HUES64 (cell line): ENCODE measurements around the gene WHRN. TPM values are rescaled to one million over a fixed set of nuclear protein-coding genes. Genes with fewer than 3 reads are reported as not detected.

ENCODE experiments used
- H3K27ac ChIP-seq: 2 replicates; pipeline ENCODE4 v1.7.0; 2013; ENCODE audit warnings: low read depth, low read length, inconsistent platforms
- H3K27me3 ChIP-seq: 2 replicates; pipeline ENCODE4 v1.6.1; 2013; ENCODE audit warnings: mild to moderate bottlenecking, low read length; ENCODE audit not compliant: insufficient read depth
- H3K36me3 ChIP-seq: 2 replicates; pipeline ENCODE4 v1.6.1; 2013; ENCODE audit warnings: mild to moderate bottlenecking, low read length; ENCODE audit not compliant: insufficient read depth
- H3K4me1 ChIP-seq: 2 replicates; pipeline ENCODE4 v1.6.1; 2013; ENCODE audit warnings: mild to moderate bottlenecking, low read length, moderate library complexity; ENCODE audit not compliant: insufficient read depth
- H3K4me3 ChIP-seq: 2 replicates; pipeline ENCODE4 v1.5.1; 2013; ENCODE audit warnings: mild to moderate bottlenecking, low read length, moderate library complexity
- H3K9ac ChIP-seq: 2 replicates; pipeline ENCODE4 v1.6.1; 2013; ENCODE audit warnings: mild to moderate bottlenecking, low read depth, low read length
- H3K9me3 ChIP-seq: 2 replicates; pipeline ENCODE4 v1.6.1; 2013; ENCODE audit warnings: low read depth, low read length; ENCODE audit not compliant: insufficient read depth
- WGBS: fragments of 150-250, 120-280 bp; methylation state at CpG from one replicate; pipeline ENCODE4 v1.1.7; 2013; ENCODE audit warnings: missing lambda C conversion rate; 5-methylcytosine and 5-hydroxymethylcytosine counted together
- polyA plus RNA-seq, 2 experiments: library from polyadenylated mRNA; stranded (reverse); fragments of 50-300 nt; gene quantifications; one replicate each; pipeline ENCODE4 v1.2.3, GENCODE V29; 2013

WHRN gene
- polyA plus RNA-seq (2013, experiment 1 of 2) = 3.6 TPM
- 5.5 TPM for polyA plus RNA-seq (2013, experiment 2 of 2)

DNA sequence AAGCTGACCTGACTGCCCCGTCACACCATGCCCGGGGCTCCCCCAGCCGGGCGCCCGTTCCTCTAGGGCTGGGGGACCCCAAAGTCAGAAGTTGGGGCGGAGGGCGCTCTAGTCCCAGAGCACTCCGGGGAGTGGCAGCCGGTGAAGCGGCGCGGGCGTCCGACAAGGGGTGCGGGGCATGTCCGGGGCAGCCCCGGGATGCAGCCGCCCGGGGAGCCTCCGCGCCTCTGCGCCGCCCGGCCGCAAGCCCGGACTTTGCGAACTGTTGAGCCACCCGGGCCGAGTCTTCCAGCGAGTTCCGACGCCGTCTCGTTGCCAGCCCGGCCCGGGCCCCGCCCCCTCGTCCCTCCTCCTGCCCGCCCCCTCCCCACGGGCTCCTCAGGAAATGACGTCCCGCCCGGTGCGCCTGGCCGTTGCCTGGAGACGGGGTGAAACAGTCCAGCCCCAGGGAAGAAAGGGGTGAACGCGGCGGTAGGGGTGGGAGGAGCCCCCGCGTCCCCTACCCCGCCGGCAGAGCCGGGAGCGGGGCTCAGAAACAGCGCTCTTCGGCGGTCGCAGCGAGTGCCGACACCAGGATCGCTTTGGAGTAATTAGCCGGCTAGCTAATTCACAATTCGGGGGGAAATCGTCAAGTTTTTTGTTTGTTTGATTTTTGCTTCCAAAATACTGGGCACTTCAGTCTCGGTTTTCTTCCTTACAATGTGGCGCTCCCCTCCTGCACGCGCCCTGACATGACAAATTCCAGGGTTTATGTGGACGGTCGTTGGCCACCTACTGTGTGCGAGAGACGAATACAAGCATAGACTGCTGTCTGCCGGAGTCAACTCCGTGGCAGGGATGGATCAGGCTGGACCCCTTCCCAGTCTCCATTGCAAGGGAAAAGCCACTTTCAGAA, at the start of gene WHRN:
Gene WHRN (minus strand): TSS at position 287 of the 895 bp plus-strand sequence. CDS start 672 bp downstream, outside the sequence.
- H3K27me3 ChIP-seq = peaks cover 30% of the 10 kb centered on the region
- peak within 1 kb of the TSS; percentile 16; the same call in 1 of the 2 replicates for H3K27ac ChIP-seq
- H3K9me3 ChIP-seq = no peaks in the 10 kb centered on the region
- no peaks in the 10 kb centered on the region for H3K36me3 ChIP-seq
- H3K9ac ChIP-seq = peak within 1 kb of the TSS; percentile 78
- peaks cover 43% of the 10 kb centered on the region for H3K4me1 ChIP-seq
- peak within 1 kb of the TSS; percentile 83 for H3K4me3 ChIP-seq
- WGBS = under 1% methylated on average over 71 of the region's 75 CpGs

DNA sequence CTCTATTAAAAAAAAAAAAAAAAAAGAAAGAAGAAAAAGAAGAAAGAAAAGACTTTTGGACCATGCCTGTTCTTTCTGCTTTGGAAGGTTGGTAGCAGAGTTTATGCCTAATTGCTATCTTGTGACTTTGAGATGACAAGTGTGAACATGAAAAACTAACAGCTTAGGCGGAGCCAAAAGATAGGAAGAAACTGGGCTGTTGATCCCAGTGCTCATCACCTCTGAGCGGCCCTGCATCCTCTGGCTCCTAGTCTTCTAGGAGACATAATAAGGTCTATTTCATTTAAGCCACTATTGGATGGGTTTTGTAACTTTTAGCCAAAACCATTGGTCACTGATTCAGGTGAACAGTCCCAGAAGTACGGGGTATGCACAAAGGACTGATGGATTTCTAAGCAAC, 47.9 kb upstream of the WHRN start:
- Histone ChIP-seq H3K4me1 (peaks cover 6% of the 10 kb centered on the region; the same call in 1 of the 2 replicates), H3K27me3 (no peaks in the 10 kb centered on the region), H3K27ac (no peak overlapping the region), H3K36me3 (no peaks in the 10 kb centered on the region), H3K4me3 (no peak overlapping the region), H3K9ac (no peak overlapping the region), H3K9me3 (no peaks in the 10 kb centered on the region)
- WGBS = 95% methylated on average over 3 of the region's 3 CpGs

GRCh38 chr9:114552706-114553105, 47.4 kb upstream of the WHRN start:
- no peaks in the 10 kb centered on the region for H3K36me3 ChIP-seq
- peaks cover 6% of the 10 kb centered on the region; the same call in 1 of the 2 replicates for H3K4me1 ChIP-seq
- 88% methylated on average over 5 of the region's 5 CpGs for WGBS
- H3K9me3 ChIP-seq = no peaks in the 10 kb centered on the region
- H3K27ac ChIP-seq = no peak overlapping the region
- H3K4me3 ChIP-seq = no peak overlapping the region
- no peak overlapping the region for H3K9ac ChIP-seq
- H3K27me3 ChIP-seq = no peaks in the 10 kb centered on the region

DNA sequence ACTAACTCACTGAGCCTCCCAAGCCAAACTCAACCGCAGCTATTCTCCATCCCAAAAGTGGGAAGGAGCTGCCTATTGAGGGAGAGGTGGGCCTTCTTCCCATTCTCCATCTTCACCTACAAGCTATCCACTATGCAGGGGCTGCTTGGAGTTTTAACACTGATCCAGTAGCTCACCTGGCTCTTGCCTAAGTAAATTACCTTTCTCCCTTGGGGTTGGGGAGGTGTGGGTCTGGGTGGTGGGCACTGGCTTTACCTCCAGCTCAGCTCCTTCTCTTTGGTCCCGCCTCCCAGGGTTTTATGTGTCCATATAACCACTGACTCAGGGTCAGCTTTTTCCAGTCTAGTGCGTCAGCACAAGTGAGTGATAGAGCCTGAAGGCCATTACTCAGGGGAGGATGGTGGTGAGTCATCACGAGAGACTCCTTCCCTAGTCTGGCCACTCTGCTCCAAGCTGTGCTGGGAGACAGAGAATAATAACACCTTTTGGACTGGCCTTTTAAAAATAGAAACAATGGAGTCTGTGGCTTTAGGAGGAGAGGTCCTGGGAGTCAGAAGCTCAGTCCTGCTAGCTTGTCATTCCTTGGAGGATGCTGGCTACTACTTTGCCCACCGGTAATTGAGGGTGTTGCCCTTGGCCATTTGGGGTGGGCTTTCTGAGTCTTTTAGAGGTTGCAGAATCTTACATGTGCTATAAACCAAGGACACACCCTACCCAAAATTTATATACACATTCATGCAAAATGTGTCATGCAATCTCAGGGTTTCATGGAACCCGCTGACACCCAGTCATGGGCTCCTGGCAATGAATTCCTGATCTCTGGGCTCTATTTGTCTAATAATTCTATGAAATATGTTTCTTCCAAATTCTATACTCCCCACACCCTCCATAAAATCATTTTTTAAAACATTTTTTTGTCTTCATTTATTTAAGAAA, 46.7 kb upstream of the WHRN start:
- Histone ChIP-seq H3K36me3 (no peaks in the 10 kb centered on the region), H3K4me1 (peaks cover 6% of the 10 kb centered on the region; the same call in 1 of the 2 replicates), H3K9ac (no peak overlapping the region), H3K9me3 (no peaks in the 10 kb centered on the region), H3K27me3 (no peaks in the 10 kb centered on the region), H3K27ac (no peak overlapping the region), H3K4me3 (no peak overlapping the region)
- 66% methylated on average over 5 of the region's 6 CpGs for WGBS

DNA sequence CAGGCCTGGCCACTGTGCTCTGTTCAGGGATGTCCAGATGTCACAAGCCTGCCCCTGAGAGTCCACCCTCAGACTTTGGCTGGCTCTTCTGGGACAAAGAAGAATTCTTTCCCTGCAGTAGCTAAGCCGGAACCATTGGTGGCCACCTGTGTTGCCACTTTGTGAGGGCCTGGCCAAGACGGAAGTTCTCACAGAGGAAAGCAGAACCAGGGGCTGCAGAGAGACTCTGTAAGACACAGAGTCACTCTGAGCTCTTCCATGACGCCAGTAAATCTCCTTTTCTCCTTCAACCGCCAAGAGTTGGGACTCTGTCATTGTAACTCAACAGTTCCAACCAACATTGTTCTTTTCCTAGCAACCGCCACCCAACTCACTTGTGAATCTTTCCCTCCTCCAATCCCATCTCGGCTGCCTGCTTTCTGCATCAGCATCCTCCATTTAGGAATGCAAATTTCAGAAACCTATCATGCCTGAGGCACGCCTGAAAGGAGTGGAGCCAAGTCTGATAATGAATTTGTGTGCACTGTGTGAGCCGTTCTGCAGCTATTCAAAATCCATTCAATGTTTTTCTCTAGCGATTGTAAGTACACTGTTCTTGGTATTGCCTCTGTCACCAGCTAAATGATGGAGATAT, 44.5 kb upstream of the WHRN start:
- H3K9ac ChIP-seq = no peak overlapping the region
- H3K9me3 ChIP-seq = no peaks in the 10 kb centered on the region
- no peak overlapping the region for H3K4me3 ChIP-seq
- WGBS = 79% methylated on average over 9 of the region's 9 CpGs
- peaks cover 6% of the 10 kb centered on the region; the same call in 1 of the 2 replicates for H3K4me1 ChIP-seq
- H3K27me3 ChIP-seq = no peaks in the 10 kb centered on the region
- no peak overlapping the region for H3K27ac ChIP-seq
- H3K36me3 ChIP-seq = no peaks in the 10 kb centered on the region

GRCh38 chr9:114546851-114547250, 41.6 kb upstream of the WHRN start:
- H3K36me3 ChIP-seq = no peaks in the 10 kb centered on the region
- no peak overlapping the region for H3K9ac ChIP-seq

GRCh38 chr9:114545055-114545454, 39.8 kb upstream of the WHRN start:
- Histone ChIP-seq H3K27ac (no peak overlapping the region), H3K9ac (no peak overlapping the region), H3K4me1 (no peaks in the 10 kb centered on the region), H3K4me3 (no peak overlapping the region), H3K9me3 (no peaks in the 10 kb centered on the region), H3K36me3 (no peaks in the 10 kb centered on the region), H3K27me3 (no peaks in the 10 kb centered on the region)
- 93% methylated on average over 5 of the region's 5 CpGs for WGBS

More at GRCh38 chr9:114546851-114547250, 41.6 kb upstream of the WHRN start:
- H3K9me3 ChIP-seq = no peaks in the 10 kb centered on the region
- H3K4me3 ChIP-seq = no peak overlapping the region
- H3K27me3 ChIP-seq = no peaks in the 10 kb centered on the region
- no peaks in the 10 kb centered on the region for H3K4me1 ChIP-seq
- no peak overlapping the region for H3K27ac ChIP-seq

DNA sequence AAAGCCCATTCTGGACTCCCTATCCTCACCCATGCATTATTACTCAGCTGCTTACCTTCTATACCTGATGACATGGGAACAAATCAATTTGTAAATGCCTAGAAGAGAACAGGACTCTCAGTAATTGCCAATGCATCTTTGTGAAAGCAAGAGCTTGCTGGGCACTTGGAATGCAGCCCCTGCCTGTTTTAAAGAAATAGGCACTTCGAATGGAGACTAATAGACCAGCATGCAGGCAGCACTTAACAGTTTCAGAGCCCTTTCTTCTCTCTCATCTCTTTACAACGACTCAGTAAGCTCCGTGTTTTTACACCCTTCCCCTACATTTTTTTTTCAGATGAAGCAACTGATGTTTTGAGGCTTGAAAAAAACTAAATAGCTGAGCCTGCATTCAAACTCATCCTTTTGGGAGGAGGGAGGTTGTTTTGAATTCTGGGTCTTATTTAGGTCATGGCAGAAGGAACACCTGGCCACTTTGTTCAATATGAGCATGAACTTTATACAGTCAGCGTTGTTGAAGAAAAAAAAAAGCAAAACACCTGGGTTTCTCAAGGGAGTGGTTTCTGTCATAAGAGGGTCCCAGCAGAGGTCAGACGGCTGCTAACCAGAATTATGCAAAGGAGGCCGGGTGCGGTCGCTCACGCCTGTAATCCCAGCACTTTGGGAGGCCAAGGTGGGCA, 34.6 kb upstream of the WHRN start:
- Histone ChIP-seq H3K27me3 (no peaks in the 10 kb centered on the region), H3K36me3 (no peaks in the 10 kb centered on the region), H3K27ac (no peak overlapping the region), H3K4me3 (no peak overlapping the region), H3K4me1 (peaks cover 6% of the 10 kb centered on the region), H3K9me3 (no peaks in the 10 kb centered on the region), H3K9ac (no peak overlapping the region)
- WGBS = 72% methylated on average over 9 of the region's 9 CpGs

DNA sequence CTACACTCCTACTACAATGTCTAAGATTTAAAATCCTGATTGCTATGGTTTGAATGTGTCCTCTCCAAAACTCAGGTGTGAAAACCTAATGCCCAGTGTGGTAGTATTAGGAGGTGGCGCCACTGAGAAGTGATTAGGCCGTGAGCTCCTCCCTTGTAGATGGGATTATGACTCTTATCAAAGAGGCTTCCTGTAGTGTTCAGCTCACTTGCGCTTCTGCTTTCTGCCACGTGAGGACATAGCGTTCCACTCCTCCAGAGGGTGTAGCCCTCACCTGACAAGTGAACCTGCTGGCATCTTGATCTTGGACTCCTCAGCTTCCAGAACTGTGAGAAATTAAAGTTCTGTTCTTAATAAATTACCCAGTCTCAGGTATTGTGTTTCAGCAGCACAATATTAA, 33.0 kb upstream of the WHRN start:
- peaks cover 6% of the 10 kb centered on the region for H3K4me1 ChIP-seq

GRCh38 chr9:114532561-114533237, 27.4 kb upstream of the WHRN start:
- no peaks in the 10 kb centered on the region for H3K9me3 ChIP-seq
- 30% methylated on average over 12 of the region's 13 CpGs for WGBS
- H3K4me3 ChIP-seq = no peak overlapping the region; the same call in 1 of the 2 replicates
- H3K4me1 ChIP-seq = no peaks in the 10 kb centered on the region
- no peaks in the 10 kb centered on the region for H3K36me3 ChIP-seq
- no peak overlapping the region for H3K27ac ChIP-seq
- no peak overlapping the region for H3K9ac ChIP-seq
- no peaks in the 10 kb centered on the region for H3K27me3 ChIP-seq

More for the DNA sequence above, 33.0 kb upstream of the WHRN start:
- Histone ChIP-seq H3K36me3 (no peaks in the 10 kb centered on the region), H3K4me3 (no peak overlapping the region), H3K27me3 (no peaks in the 10 kb centered on the region), H3K9ac (no peak overlapping the region), H3K27ac (no peak overlapping the region), H3K9me3 (no peaks in the 10 kb centered on the region)
- WGBS = 52% methylated on average over 5 of the region's 5 CpGs
